Testis (tissue), 3 donors: ENCODE measurements around the gene SMIM29. TPM values are rescaled to one million over a fixed set of nuclear protein-coding genes. Genes with fewer than 3 reads are reported as not detected.

Experiments
- DNase-seq: peaks from one replicate; pipeline ENCODE4 v3.0.0-alpha.2; 2019
- H3K27ac ChIP-seq, 2 donors: fragments of 200-600 bp; sonication (generic); one replicate each; pipeline ENCODE4 v1.5.1; 2019
- H3K27me3 ChIP-seq: fragments of 200-600 bp; sonication (generic); one replicate; pipeline ENCODE4 v1.5.1; 2019
- H3K36me3 ChIP-seq: fragments of 200-600 bp; sonication (generic); one replicate; pipeline ENCODE4 v1.5.1; 2017; ENCODE audit warnings: low read depth; ENCODE audit errors: missing control alignments
- H3K4me1 ChIP-seq: fragments of 200-600 bp; sonication (generic); one replicate; pipeline ENCODE4 v1.5.1; 2019
- H3K4me3 ChIP-seq, 2 donors: fragments of 200-600 bp; sonication (generic); one replicate each; pipeline ENCODE4 v1.5.1; 2017 to 2019
- H3K9me3 ChIP-seq: fragments of 200-600 bp; sonication (generic); one replicate; pipeline ENCODE4 v1.5.1; 2017
- POLR2A ChIP-seq: fragments of 450-650 bp; IDR thresholded peaks from one replicate; pipeline ENCODE4 v1.6.1; 2017; ENCODE audit warnings: antibody characterized with exemption, mild to moderate bottlenecking, moderate library complexity
- WGBS, 2 donors: methylation state at CpG; one replicate each; pipeline ENCODE4 v1.1.5; 2018; 5-methylcytosine and 5-hydroxymethylcytosine counted together
- intact Hi-C: fragments of 100-400 bp; cut with DNase I; formaldehyde crosslinking; loops from one replicate; pipeline ENCODE4 v1.15.1; 2023; ENCODE audit warnings: low total_unique reads
- polyA plus RNA-seq: library from polyadenylated mRNA; stranded (reverse); fragments of 350-450 nt; fragmentation: Illumina TruSeq; extraction: RNeasy Lipid Tissue Mini Kit (QIAGEN cat#74804); gene quantifications from one replicate; pipeline ENCODE4 v1.2.3, GENCODE V29; 2014; ENCODE audit warnings: low read depth, low replicate concordance; ENCODE audit not compliant: insufficient read depth
- total RNA-seq, 2 donors: library from RNA; depleted of rRNA; stranded (reverse); fragments of >200 nt; gene quantifications; one replicate each; pipeline ENCODE4 v1.2.3, GENCODE V29; 2016
- TF ChIP-seq, protein P1 (sequence below), 3 experiments: fragments of 450-650 bp in 2 of 3; fragments of 200-600 bp in 1 of 3; sonication (generic) in 1 of 3; IDR thresholded peaks; one replicate each; pipeline ENCODE4 v1.5.1; 2016 to 2019; ENCODE audit warnings: antibody characterized with exemption in 3 of 3, mild to moderate bottlenecking in 2 of 3, moderate library complexity in 1 of 3

SMIM29 gene
- total and polyA plus RNA-seq, 3 donors from 2014 or later = 19.3 to 35.8 (median 27.6) TPM

DNA sequence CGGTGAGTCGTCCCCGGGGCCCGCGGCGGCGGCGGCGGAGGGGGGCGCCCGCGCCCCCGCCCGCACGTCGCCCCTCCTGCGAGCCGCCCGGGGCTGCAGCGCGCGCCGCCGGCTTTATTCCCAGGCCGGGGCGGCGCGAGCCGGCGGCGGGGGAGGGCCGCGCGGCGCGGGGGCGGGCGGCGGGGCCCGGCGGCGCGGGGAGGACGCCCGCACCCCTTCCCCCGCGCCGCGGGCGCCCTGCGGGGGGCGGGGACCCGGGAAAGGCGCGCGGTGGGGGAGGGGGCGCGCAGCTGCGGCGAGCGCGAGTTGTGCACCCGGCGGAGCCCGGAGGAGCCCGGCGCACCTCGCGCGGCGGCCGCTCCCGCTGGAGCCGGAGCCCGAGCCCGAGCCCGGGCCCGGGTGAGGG lies 11.5 kb downstream of the SMIM29 start:
- TF ChIP-seq POLR2A = no peak
- TF ChIP-seq, protein P1, sequence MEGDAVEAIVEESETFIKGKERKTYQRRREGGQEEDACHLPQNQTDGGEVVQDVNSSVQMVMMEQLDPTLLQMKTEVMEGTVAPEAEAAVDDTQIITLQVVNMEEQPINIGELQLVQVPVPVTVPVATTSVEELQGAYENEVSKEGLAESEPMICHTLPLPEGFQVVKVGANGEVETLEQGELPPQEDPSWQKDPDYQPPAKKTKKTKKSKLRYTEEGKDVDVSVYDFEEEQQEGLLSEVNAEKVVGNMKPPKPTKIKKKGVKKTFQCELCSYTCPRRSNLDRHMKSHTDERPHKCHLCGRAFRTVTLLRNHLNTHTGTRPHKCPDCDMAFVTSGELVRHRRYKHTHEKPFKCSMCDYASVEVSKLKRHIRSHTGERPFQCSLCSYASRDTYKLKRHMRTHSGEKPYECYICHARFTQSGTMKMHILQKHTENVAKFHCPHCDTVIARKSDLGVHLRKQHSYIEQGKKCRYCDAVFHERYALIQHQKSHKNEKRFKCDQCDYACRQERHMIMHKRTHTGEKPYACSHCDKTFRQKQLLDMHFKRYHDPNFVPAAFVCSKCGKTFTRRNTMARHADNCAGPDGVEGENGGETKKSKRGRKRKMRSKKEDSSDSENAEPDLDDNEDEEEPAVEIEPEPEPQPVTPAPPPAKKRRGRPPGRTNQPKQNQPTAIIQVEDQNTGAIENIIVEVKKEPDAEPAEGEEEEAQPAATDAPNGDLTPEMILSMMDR (IDR thresholded peaks at IDR 0.05) = no peak
- H3K27ac ChIP-seq = peak overlapping the region in 1 of 2 donors; percentile 85
- H3K36me3 ChIP-seq = no peaks in the 10 kb centered on the region
- no peaks in the 10 kb centered on the region for H3K27me3 ChIP-seq
- no peaks in the 10 kb centered on the region for H3K9me3 ChIP-seq
- no peaks in the 10 kb centered on the region for H3K4me1 ChIP-seq
- intact Hi-C loops = no loop called here
- no peak for DNase-seq
- H3K4me3 ChIP-seq = peak overlapping the region; percentile 59 to 65
- 1% methylated on average over 36 of the region's 78 CpGs; no CpG with 5 or more reads in 1 of the 2 donors for WGBS, 2 donors

DNA sequence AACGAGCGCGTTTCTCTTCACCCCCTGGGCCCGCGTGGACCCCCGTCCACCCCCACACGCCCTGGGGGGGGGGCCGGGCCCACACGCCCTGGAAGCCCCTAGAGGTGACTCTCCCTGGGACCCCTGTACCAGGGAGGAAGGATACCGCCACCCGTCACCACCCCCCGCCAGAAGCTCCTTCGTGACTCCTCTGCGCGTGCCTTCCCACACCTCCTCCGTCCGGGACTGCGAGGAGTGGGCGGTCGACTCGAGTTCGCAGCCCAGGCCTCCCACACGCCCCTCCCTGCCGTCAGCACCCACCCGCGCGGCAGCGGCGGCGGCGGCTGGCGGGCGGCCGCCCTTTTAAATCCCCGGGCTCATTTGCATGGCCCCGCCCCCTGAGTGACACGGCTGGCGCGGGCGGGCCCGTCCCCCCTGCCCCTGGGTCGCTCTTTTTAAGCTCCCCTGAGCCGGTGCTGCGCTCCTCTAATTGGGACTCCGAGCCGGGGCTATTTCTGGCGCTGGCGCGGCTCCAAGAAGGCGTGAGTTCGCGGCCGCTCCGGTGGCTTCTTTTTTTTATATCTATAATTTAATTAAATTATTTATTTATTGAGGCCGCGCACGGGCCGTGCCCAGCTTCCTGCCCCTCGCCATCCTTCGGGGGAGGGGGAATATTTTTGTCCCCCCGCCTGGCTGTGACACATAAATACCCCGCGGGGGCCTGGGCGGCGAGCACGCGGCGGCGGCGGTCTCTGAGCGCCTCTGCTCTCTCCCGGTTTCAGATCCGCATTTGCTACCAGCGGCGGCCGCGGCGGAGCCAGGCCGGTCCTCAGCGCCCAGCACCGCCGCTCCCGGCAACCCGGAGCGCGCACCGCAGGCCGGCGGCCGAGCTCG lies 12.1 kb downstream of the SMIM29 start, which contains the start of gene HMGA1:
Gene HMGA1, plus strand, starts transcription at position 431 of the 873 bp plus-strand sequence. CDS start 3,908 bp downstream, outside the sequence.
- Histone ChIP-seq H3K9me3 (no peaks in the 10 kb centered on the region), H3K27me3 (no peaks in the 10 kb centered on the region), H3K4me3 (peak within 1 kb of the TSS; percentile 59 to 65), H3K36me3 (no peaks in the 10 kb centered on the region), H3K27ac (peak within 1 kb of the TSS; percentile 77 to 85), H3K4me1 (no peaks in the 10 kb centered on the region)
- peak; percentile 88 for DNase-seq
- peak; percentile 78 for TF ChIP-seq POLR2A
- TF ChIP-seq, protein P1 (IDR thresholded peaks at IDR 0.05) = no peak
- 2% methylated on average over 30 to 64 of the region's 91 CpGs for WGBS, 2 donors
- intact Hi-C loops = no loop called here

DNA sequence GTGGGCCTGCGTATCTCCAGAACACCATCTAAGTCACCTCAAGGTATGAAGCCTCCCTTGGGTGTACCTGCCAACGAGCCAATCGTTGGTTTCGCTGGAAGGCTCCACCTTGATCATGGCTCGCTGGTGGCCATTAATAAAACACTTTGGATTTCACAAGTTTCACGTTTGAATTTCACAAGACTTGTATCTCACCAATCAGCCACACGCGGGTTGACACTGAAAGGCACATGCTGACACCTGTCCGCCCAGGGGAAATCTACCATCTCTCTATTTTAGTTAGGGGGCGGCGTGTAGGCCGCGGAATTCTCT lies 12.7 kb downstream of the SMIM29 start:
- no peaks in the 10 kb centered on the region for H3K9me3 ChIP-seq
- no peaks in the 10 kb centered on the region for H3K27me3 ChIP-seq
- no peak for TF ChIP-seq POLR2A
- TF ChIP-seq, protein P1 (IDR thresholded peaks at IDR 0.05) = no peak
- WGBS, 2 donors = 31 to 33% methylated on average over 13 of the region's 13 CpGs
- H3K4me1 ChIP-seq = no peaks in the 10 kb centered on the region
- no peaks in the 10 kb centered on the region for H3K36me3 ChIP-seq
- peak overlapping the region; percentile 59 to 65 for H3K4me3 ChIP-seq
- intact Hi-C loops = no loop called here
- H3K27ac ChIP-seq = peak overlapping the region; percentile 77 to 85
- peak; percentile 34 for DNase-seq

DNA sequence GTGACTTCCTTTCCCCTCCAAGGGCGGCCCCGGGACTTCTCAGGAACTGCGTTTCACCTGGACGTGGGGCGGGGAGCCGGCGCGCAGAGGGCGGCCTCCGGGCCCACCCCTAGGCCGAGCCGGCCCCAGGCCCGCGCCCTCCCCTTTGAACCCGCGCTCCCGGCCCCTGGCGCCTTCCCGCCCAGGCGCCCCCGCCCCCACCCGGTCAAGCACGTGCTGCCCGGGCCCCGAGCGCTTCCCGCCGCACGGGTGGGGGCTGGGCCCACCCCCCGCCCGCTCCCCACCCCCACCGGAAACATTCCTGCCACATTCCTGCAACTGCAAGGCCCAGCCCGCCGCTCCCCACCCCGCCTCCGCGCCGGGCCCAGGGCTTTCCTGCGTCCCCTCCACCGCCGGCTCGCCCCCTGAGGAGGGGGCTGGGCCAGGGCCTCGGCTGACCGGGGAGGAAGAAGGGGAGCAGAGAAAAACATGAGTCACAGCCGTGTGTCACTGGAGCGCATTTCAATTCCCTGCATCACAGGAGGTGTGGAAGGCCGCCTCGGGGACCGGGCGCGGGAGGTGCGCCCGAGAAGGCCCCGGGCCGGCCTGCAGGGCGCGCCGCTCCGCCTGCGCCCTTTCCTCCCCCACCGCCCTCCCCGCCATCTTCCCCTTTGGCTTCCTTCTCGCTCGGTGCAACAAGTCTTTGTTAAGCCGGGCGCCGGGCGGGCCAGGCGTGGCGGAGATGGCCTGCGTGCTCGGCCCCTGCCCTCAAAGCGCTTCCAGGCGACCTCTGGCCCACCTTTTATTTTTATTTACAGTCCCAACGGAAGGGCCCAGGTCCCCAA lies 13.3 kb downstream of the SMIM29 start:
- peak overlapping the region; percentile 77 to 85 for H3K27ac ChIP-seq
- no peaks in the 10 kb centered on the region for H3K9me3 ChIP-seq
- TF ChIP-seq, protein P1 (IDR thresholded peaks at IDR 0.05) = no peak
- no peak for TF ChIP-seq POLR2A
- DNase-seq = peak; percentile 33
- WGBS, 2 donors = 23 to 33% methylated on average over 31 to 51 of the region's 75 CpGs
- H3K27me3 ChIP-seq = no peaks in the 10 kb centered on the region
- intact Hi-C loops = no loop called here
- H3K36me3 ChIP-seq = no peaks in the 10 kb centered on the region
- no peaks in the 10 kb centered on the region for H3K4me1 ChIP-seq
- peak overlapping the region; percentile 59 to 65 for H3K4me3 ChIP-seq
